Measurements from ENCODE around the gene CFDP1.

- TF ChIP-seq POLR2A (IDR thresholded peaks at IDR 0.05; ENCODE audit: low read depth) (no peak), CTCF (IDR thresholded peaks at IDR 0.05) (no peak)
These were observed 177.2 kb downstream of the CFDP1 start for GRCh38 chr16:75256059-75256571.
